H1 (cell line): ENCODE results near the gene SYNGR3. TPM values are rescaled to one million over a fixed set of nuclear protein-coding genes. Genes with fewer than 3 reads are reported as not detected.

ENCODE experiments used
- CTCF ChIA-PET: fragments of 300-600 bp; sonication (Branson Sonifier 250); formaldehyde crosslinking; loops from one replicate; lab custom pipeline; 2021; ENCODE audit not compliant: partially characterized antibody; lab: Charles Lee
- POLR2A ChIA-PET: fragments of 300-600 bp; sonication (Branson Sonifier 250); formaldehyde crosslinking; loops from one replicate; lab custom pipeline; 2021; ENCODE audit warnings: inconsistent platforms; ENCODE audit not compliant: partially characterized antibody; lab: Charles Lee
- DNase-seq, 2 experiments: peaks; one replicate each; pipeline versions ENCODE4 v3.0.0 to v3.0.0-alpha.2; 2010 to 2022; ENCODE audit warnings: low spot score in 2 of 2, low read depth in 1 of 2, mixed read lengths in 1 of 2
- FAIRE-seq: peaks from 2 replicates; lab custom pipeline; 2011; peaks lifted over from hg19 to GRCh38; lab: Jason Lieb, UNC
- H2AFZ ChIP-seq: 2 replicates; pipeline ENCODE4 v1.8.1; 2012; ENCODE audit warnings: low read length, inconsistent platforms
- H2AK5ac ChIP-seq: 2 replicates; pipeline ENCODE4 v1.6.1; 2013; ENCODE audit warnings: low read depth, low read length
- H2BK120ac ChIP-seq: replicated peaks from 2 replicates; pipeline ENCODE3; 2013; ENCODE audit warnings: low read depth, low read length, inconsistent platforms
- H2BK12ac ChIP-seq: 2 replicates; pipeline ENCODE4 v1.6.1; 2013; ENCODE audit warnings: low read depth, low read length
- H2BK15ac ChIP-seq: 2 replicates; pipeline ENCODE4 v1.6.1; 2013; ENCODE audit warnings: low read length
- H2BK20ac ChIP-seq: 2 replicates; pipeline ENCODE4 v1.6.1; 2013; ENCODE audit warnings: low read length
- H2BK5ac ChIP-seq: 2 replicates; pipeline ENCODE4 v1.6.1; 2013; ENCODE audit warnings: low read depth, low read length
- H3K14ac ChIP-seq: 2 replicates; pipeline ENCODE4 v1.6.1; 2013; ENCODE audit warnings: inconsistent platforms; ENCODE audit not compliant: insufficient read length
- H3K18ac ChIP-seq: 2 replicates; pipeline ENCODE4 v1.6.1; 2013; ENCODE audit warnings: low read length; ENCODE audit errors: extremely low read depth
- H3K23ac ChIP-seq: 2 replicates; pipeline ENCODE4 v1.6.1; 2013; ENCODE audit warnings: inconsistent platforms; ENCODE audit not compliant: insufficient read length
- H3K23me2 ChIP-seq: 2 replicates; pipeline ENCODE4 v1.6.1; 2013; ENCODE audit warnings: low read depth, low read length
- H3K27ac ChIP-seq: 2 replicates; pipeline ENCODE4 v1.6.1; 2011; ENCODE audit warnings: low read depth, low read length, inconsistent platforms
- H3K27me3 ChIP-seq, 4 experiments: replicated peaks in 1 of 4; 1 replicate in 1 of 4; 2 replicates in 3 of 4; pipeline versions ENCODE4 v1.6.1 to v1.8.1; 2011 to 2013; ENCODE audit warnings: low read length in 3 of 4, mild to moderate bottlenecking in 3 of 4, inconsistent platforms in 2 of 4, mixed read lengths in 2 of 4, moderate library complexity in 1 of 4; ENCODE audit not compliant: control insufficient read depth in 3 of 4, insufficient read depth in 3 of 4; ENCODE audit errors: extremely low read depth in 1 of 4
- H3K36me3 ChIP-seq, 4 experiments: 2 replicates each; pipeline versions ENCODE4 v1.6.1 to v1.8.1; 2011 to 2013; ENCODE audit warnings: mild to moderate bottlenecking in 4 of 4, low read length in 3 of 4, moderate library complexity in 2 of 4, control low read depth in 1 of 4, inconsistent platforms in 1 of 4; ENCODE audit not compliant: insufficient read depth in 4 of 4, control insufficient read depth in 2 of 4
- H3K4ac ChIP-seq: replicated peaks from 2 replicates; pipeline ENCODE3; 2013; ENCODE audit warnings: low read length, low read depth, mixed read lengths, inconsistent platforms; ENCODE audit not compliant: insufficient read length
- H3K4me1 ChIP-seq, 4 experiments: replicated peaks in 1 of 4; 1 replicate in 1 of 4; 2 replicates in 3 of 4; pipeline versions ENCODE4 v1.6.1 to v1.8.1; 2011 to 2013; ENCODE audit warnings: low read length in 3 of 4, inconsistent platforms in 2 of 4, mixed read lengths in 1 of 4; ENCODE audit not compliant: insufficient read depth in 4 of 4, control insufficient read depth in 3 of 4
- H3K4me2 ChIP-seq, 2 experiments: 2 replicates each; pipeline versions ENCODE4 v1.6.1 to v1.8.1; 2011 to 2013; ENCODE audit warnings: low read depth in 2 of 2, low read length in 2 of 2, control low read depth in 1 of 2, inconsistent platforms in 1 of 2, mild to moderate bottlenecking in 1 of 2; ENCODE audit not compliant: insufficient read depth in 1 of 2
- H3K4me3 ChIP-seq, 4 experiments: fragments of 200-600, 300-600 bp in 1 of 4; sonication (generic), shearing (Covaris generic), sonication (Bioruptor Twin) in 1 of 4; 2 replicates each; pipeline versions ENCODE4 v1.5.1 to v1.8.1; 2011 to 2016; ENCODE audit warnings: low read length in 4 of 4, low read depth in 3 of 4, control low read depth in 2 of 4, inconsistent platforms in 2 of 4, mild to moderate bottlenecking in 2 of 4, mixed read lengths in 1 of 4, moderate library complexity in 1 of 4; ENCODE audit not compliant: insufficient read depth in 2 of 4; ENCODE audit errors: extremely low read depth in 1 of 4
- H3K56ac ChIP-seq: replicated peaks from 2 replicates; pipeline ENCODE3; 2013; ENCODE audit warnings: low read depth, mild to moderate bottlenecking, mixed read lengths, low read length, inconsistent platforms; ENCODE audit not compliant: insufficient read length
- H3K79me1 ChIP-seq: 2 replicates; pipeline ENCODE4 v1.6.1; 2013; ENCODE audit warnings: low read depth, low read length, control low read depth
- H3K79me2 ChIP-seq, 2 experiments: 2 replicates each; pipeline versions ENCODE4 v1.6.1 to v1.8.1; 2012 to 2013; ENCODE audit warnings: low read length in 2 of 2, mild to moderate bottlenecking in 2 of 2, inconsistent platforms in 1 of 2; ENCODE audit not compliant: insufficient read depth in 2 of 2, control insufficient read depth in 1 of 2
- H3K9ac ChIP-seq, 4 experiments: replicated peaks in 1 of 4; 1 replicate in 1 of 4; 2 replicates in 3 of 4; pipeline versions ENCODE4 v1.6.1 to v1.8.1; 2011 to 2013; ENCODE audit warnings: low read depth in 3 of 4, low read length in 3 of 4, control low read depth in 2 of 4, mild to moderate bottlenecking in 2 of 4, moderate library complexity in 2 of 4, inconsistent platforms in 1 of 4; ENCODE audit errors: extremely low read depth in 1 of 4
- H3K9me3 ChIP-seq, 2 experiments: 2 replicates each; pipeline versions ENCODE4 v1.6.1 to v1.8.1; 2012 to 2013; ENCODE audit warnings: mild to moderate bottlenecking in 2 of 2, moderate library complexity in 2 of 2, control low read depth in 1 of 2, inconsistent platforms in 1 of 2, low read depth in 1 of 2, low read length in 1 of 2, mixed read lengths in 1 of 2; ENCODE audit not compliant: insufficient read depth in 2 of 2
- H4K20me1 ChIP-seq, 2 experiments: replicated peaks in 1 of 2; 2 replicates each; pipeline versions ENCODE3 to v1.8.1; 2011 to 2013; ENCODE audit warnings: inconsistent platforms in 2 of 2, low read length in 2 of 2, mild to moderate bottlenecking in 1 of 2; ENCODE audit not compliant: insufficient read depth in 2 of 2, control insufficient read depth in 1 of 2
- H4K5ac ChIP-seq: 2 replicates; pipeline ENCODE4 v1.6.1; 2013; ENCODE audit warnings: low read length, low read depth, mixed read lengths, inconsistent platforms; ENCODE audit not compliant: insufficient read length
- H4K8ac ChIP-seq: 2 replicates; pipeline ENCODE4 v1.8.0; 2013; ENCODE audit warnings: mild to moderate bottlenecking, moderate library complexity, low read length, inconsistent platforms; ENCODE audit not compliant: insufficient read depth; ENCODE audit errors: extremely low read depth
- H4K91ac ChIP-seq: replicated peaks from 2 replicates; pipeline ENCODE3; 2013; ENCODE audit warnings: low read length, mixed read lengths, inconsistent platforms; ENCODE audit not compliant: insufficient read length
- POLR2AphosphoS5 ChIP-seq: IDR thresholded peaks from 2 replicates; pipeline ENCODE4 v1.6.1; 2011; ENCODE audit warnings: low read depth, low read length
- SP2 ChIP-seq: IDR thresholded peaks from 2 replicates; pipeline ENCODE4 v1.6.1; 2012; ENCODE audit warnings: mild to moderate bottlenecking, low read length, inconsistent platforms
- WGBS, 2 experiments: shearing (Covaris generic) in 1 of 2; methylation state at CpG; one replicate each; pipeline versions ENCODE4 v1.1.6 to v1.1.7; 2013 to 2015; ENCODE audit warnings: low lambda C conversion rate in 2 of 2, mixed read lengths in 2 of 2, inconsistent platforms in 1 of 2, low coverage in 1 of 2, missing lambda C conversion rate in 1 of 2; ENCODE audit not compliant: insufficient replicate concordance in 2 of 2, insufficient coverage in 1 of 2, insufficient read length in 1 of 2; ENCODE audit errors: extremely low coverage in 1 of 2, missing lambda C conversion rate in 1 of 2; 5-methylcytosine and 5-hydroxymethylcytosine counted together
- polyA plus RNA-seq, 7 experiments: library from polyadenylated mRNA; depleted of rRNA in 3 of 7; stranded (reverse) in 5 of 7; unstranded in 2 of 7; fragments of >200 nt in 5 of 7; fragments of 200-250 nt in 2 of 7; gene quantifications; 1 replicate in 5 of 7; 2 replicates in 1 of 7; 4 replicates in 1 of 7; pipeline versions ENCODE4 v1.2.1 to v1.2.3, GENCODE V29; 2011 to 2013; ENCODE audit warnings: missing spikeins in 2 of 7, mixed read lengths in 2 of 7
- total RNA-seq: library from RNA; stranded (reverse); fragmentation: NEBNext Ultra II Directional; extraction: Animal tissue kit (Norgen Biotek cat#: 25700); gene quantifications from 2 replicates; pipeline ENCODE4 v1.2.1, GENCODE V29; 2021

Gene SYNGR3
- total and polyA plus RNA-seq, 2 of the 8 experiments (the other 6 are each of a cell fraction or from before 2014, with no cell fraction given): 36.2 to 49.9 TPM

DNA sequence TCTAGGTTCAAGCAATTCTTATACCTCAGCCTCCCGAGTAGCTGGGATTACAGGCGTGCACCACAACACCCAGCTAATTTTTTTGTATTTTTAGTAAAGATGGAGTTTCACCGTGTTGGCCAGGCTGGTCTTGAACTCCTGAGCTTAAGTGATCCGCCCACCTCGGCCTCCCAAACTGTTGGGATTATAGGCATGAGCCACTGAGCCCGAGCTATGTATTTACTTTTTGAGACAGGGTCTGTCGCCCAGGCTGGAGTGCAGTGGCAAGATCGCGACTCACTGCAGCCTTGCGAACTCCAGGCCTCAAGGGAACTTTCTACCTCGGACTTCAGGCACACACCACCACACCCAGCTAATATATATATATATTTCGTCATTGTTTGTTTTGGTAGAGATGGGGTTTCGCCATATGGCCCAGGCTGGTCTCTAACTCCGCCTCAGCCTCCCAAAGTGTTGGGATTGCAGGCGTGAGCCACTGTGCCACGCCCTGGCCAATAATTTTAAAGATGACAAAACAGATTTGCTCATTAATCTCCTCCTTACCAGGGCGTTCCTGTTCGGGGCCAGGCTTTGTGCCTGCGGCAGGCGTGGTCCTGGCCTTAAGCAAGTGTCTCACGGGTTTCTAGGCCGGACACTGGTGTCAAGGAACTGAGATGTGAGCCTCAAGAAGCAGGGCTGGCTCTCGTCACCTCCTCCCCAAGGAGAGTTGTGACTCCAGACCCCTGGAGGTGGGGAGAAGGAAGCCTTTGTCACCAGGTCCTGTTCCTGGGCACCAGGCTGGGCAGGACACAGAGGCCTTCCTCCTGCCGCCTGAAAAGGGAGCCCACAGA is 25.6 kb downstream of the SYNGR3 start:
- no peak overlapping the region for H2BK12ac ChIP-seq
- peaks cover 8% of the 10 kb centered on the region; the same call in 1 of the 2 replicates for H3K23me2 ChIP-seq
- H3K23ac ChIP-seq: no peak overlapping the region
- peaks cover 13 to 23% (median 16%) of the 10 kb centered on the region in 4 experiments for H3K27me3 ChIP-seq
- H3K27ac ChIP-seq: no peak overlapping the region
- no peak overlapping the region for H3K14ac ChIP-seq
- H3K18ac ChIP-seq: no peak overlapping the region
- H4K91ac ChIP-seq: no peak overlapping the region
- H3K36me3 ChIP-seq: peaks cover 0 to 5% (median 0%) of the 10 kb centered on the region in 4 experiments; a peak in 1 of 8 replicates
- ChIA-PET CTCF (interaction anchor here (0.7 to 3.3 kb wide), 5 partner anchors 11 to 124 kb away, joined by 3 to 18 read pairs (median 7); no protein-coding TSS in a partner anchor), POLR2A (interaction anchor here (1.0 kb wide), 1 partner anchor 51 kb away, joined by 3 read pairs; the partner anchor contains the start of gene RPS2)
- no peak overlapping the region for H4K8ac ChIP-seq
- H2BK120ac ChIP-seq: no peak overlapping the region
- H2BK5ac ChIP-seq: no peak overlapping the region
- H3K4me1 ChIP-seq: peaks cover 2 to 15% (median 4%) of the 10 kb centered on the region in 4 experiments
- no peak for FAIRE-seq
- no peak overlapping the region for H2BK20ac ChIP-seq
- H3K9ac ChIP-seq: no peak overlapping the region
- no peak overlapping the region for H3K4ac ChIP-seq
- H3K4me3 ChIP-seq: no peak overlapping the region
- H4K5ac ChIP-seq: no peak overlapping the region
- H3K79me2 ChIP-seq: no peaks in the 10 kb centered on the region
- WGBS, 2 experiments: 87% methylated on average over 24 of the region's 24 CpGs; no CpG with 5 or more reads in 1 of the 2 experiments
- H3K4me2 ChIP-seq: no peak overlapping the region
- no peak overlapping the region for H2AK5ac ChIP-seq
- no peak overlapping the region for H2BK15ac ChIP-seq
- no peak overlapping the region for H3K56ac ChIP-seq
- no peak for DNase-seq
- no peaks in the 10 kb centered on the region for H3K79me1 ChIP-seq
- H4K20me1 ChIP-seq: no peaks in the 10 kb centered on the region
- no peak overlapping the region for H2AFZ ChIP-seq
- TF ChIP-seq SP2 (no peak), POLR2AphosphoS5 (no peak)
- H3K9me3 ChIP-seq: no peaks in the 10 kb centered on the region
